HG02840 (cell line): ENCODE results near the gene BCL6B.
"Not testable (repeated sequence)": the region's sequence is repeated elsewhere in the genome, so short reads cannot be mapped to it uniquely, and the experiment has no call there.

Experiments used
- ATAC-seq: cut with Tn5 transposase; IDR thresholded peaks from one replicate; pipeline ENCODE4 v1.9.1; 2021; ENCODE audit warnings: mild to moderate bottlenecking, moderate library complexity, moderate number of reproducible peaks; ENCODE audit not compliant: unreplicated experiment, low FRiP score

Gene BCL6B

GRCh38 chr17:7022781-7023571 lies at the start of gene BCL6B:
Gene BCL6B (plus strand): TSS chr17:7023050. CDS start chr17:7023672, 622 bp downstream.
- ATAC-seq, result no peak

GRCh38 chr17:6979440-6979839 lies 43.4 kb upstream of the BCL6B start:
- ATAC-seq, result not testable (repeated sequence)

GRCh38 chr17:6981426-6981825 lies 41.4 kb upstream of the BCL6B start:
- ATAC-seq, result no peak

DNA sequence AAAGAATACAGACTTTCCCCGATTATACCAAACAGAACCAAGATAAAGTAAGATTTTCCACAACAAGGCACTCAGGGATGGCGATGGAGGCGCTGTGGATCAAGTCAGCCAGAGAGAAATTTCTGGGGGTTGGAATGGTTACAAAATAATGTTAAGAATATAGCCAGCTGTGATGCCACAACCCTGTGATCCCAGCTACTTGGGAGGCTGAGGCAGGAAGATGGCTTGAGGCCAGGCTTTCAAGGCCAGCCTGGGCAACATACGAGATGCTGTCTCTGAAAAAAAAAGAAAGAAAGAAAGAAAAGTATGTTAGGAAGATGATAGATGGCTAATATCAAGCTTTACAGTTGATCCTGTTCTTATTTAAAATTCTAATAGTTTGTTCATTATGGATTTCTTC lies 37.6 kb upstream of the BCL6B start:
- no peak for ATAC-seq

DNA sequence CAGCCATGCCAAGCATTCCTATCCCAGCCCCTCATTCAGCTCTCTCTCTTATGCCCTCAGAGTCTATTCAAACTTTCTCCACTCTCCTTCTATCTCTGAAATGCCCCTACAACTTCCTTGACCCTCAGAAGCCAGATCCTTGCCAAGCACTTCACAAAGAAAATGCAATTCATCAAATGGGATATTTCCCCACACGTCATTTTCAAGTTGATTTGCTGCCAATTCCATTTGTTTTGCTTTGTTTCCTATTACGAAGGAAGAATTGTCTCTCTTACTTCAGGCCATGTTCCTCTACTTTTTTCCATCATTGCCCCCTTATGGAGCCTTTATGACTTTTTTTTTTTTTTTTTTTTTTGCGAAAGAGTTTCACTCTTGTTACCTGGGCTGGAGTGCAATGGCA lies 36.2 kb upstream of the BCL6B start:
- ATAC-seq, result no peak

- ATAC-seq, result no peak
These were observed 33.1 kb upstream of the BCL6B start for GRCh38 chr17:6989779-6990178.

DNA sequence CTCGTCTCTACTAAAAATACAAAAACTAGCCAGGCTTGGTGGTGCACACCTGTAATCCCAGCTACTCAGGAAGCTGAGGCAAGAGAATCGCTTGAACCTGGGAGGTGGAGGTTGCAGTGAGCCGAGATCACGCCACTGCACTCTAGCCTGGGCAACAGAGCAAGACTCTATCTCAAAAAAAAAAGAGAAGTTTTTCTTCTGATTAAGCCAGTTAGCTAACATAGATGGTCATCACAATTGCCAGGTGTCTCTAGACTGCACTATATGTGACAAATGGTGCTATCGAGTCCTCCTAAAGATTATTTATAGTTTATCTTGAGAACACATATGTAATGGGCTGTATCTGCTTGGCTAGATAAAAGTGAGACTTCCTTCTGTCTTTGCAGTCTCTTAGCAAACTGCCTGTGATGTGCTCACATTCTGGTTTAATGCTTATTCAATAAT lies 29.2 kb upstream of the BCL6B start:
- ATAC-seq, result not testable (repeated sequence)

GRCh38 chr17:6994118-6994598 lies 28.7 kb upstream of the BCL6B start:
- ATAC-seq, result no peak

DNA sequence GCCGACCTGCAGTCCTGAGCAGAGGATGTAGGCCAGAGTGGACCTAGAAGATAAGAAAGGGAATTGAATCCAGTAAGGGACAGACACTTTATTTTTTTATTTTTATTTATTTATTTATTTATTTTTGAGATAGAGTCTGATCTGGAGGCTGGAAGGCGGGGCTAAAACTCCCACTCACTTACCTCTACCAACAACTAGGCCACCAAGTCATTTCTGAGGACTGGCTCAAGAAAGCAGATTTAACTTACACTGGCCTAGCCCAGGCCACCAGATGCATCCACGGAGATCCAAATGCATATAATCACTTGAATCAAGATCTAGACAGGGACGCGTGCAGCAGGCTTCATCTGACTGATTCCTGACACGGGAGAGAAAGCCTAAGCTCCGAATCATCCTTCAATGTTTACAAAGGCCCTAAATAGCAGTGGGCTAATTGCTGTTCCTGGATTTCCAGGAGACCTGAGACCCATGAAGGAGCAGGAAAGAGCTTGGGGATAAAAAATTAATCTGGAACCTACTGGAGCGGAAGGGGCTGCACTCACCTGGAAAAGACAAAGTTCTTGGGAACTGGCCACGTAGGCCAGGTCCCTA lies 28.1 kb upstream of the BCL6B start:
- no peak for ATAC-seq

DNA sequence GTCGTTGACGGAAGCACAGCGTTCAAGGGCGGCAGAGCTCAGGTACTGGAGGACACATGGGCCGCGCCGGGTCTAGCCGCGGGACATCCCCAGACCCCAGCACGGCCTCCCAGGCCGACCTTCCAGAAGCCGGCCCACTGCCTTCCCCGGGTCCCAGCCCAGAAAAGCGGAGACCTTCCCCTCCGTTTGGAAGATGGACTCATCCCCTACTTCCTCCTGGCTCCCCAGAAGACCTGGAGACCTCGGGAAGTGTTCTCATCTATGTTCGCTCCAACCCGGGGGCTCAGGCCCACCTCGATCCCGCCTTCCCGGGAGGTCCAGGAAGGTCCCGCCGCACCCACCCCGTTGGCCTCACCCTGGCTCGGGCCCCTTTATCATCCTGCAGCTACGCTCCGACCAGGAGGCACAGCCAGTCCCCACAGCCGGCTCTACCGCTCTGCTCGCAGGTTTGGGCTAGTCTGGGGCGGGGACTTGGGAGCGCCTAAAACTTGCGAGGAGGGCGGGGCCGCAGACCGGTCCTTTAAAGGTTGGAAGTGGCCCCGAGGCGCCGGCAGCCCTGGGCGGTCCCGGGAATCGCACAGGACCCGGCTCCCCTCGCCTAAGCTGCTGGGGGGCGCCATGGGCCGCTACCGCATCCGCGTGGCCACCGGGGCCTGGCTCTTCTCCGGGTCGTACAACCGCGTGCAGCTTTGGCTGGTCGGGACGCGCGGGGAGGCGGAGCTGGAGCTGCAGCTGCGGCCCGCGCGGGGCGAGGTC lies 27.2 kb upstream of the BCL6B start, which contains the start of gene ALOX12:
TSS of gene ALOX12 (plus strand) at position 550 of the 756 bp plus-strand sequence. CDS start at position 619, 69 bp downstream.
- no peak for ATAC-seq

DNA sequence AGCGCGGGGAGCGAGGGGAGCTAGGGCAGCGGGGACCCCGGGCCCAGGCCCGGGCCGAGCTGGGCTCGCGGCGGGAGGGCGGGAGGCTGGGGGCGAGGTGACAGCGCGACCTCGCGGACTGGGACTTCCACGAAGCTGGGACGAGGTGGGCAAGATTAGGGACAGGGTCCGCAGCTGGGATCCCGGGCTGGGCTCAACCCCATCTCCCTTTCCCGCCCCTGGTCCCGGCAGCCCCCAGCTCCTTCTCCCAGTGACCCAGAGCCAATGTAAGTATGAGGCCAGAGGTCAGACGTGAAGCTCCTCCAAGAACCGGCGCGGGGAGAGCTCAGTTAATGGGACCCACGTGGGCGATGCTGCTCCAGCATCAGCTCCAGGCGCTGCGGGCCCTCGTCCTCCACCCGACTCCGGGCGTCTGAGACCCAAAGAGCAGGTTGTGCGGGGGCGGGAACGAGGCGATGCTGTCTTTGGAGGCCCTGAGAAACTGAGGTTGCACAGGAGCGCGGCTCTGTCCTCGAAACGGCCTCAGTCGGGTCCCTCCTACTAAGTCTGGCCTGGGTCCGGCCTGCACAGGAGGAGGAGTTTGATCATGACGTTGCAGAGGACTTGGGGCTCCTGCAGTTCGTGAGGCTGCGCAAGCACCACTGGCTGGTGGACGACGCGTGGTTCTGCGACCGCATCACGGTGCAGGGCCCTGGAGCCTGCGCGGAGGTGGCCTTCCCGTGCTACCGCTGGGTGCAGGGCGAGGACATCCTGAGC lies 26.4 kb upstream of the BCL6B start:
- ATAC-seq, result no peak

GRCh38 chr17:6997171-6997570 lies 25.7 kb upstream of the BCL6B start:
- ATAC-seq, result no peak

- ATAC-seq, result no peak
These were observed 23.9 kb upstream of the BCL6B start for GRCh38 chr17:6998855-6999508.

- ATAC-seq, result no peak
These were observed 21.4 kb upstream of the BCL6B start for GRCh38 chr17:7001318-7001961.

DNA sequence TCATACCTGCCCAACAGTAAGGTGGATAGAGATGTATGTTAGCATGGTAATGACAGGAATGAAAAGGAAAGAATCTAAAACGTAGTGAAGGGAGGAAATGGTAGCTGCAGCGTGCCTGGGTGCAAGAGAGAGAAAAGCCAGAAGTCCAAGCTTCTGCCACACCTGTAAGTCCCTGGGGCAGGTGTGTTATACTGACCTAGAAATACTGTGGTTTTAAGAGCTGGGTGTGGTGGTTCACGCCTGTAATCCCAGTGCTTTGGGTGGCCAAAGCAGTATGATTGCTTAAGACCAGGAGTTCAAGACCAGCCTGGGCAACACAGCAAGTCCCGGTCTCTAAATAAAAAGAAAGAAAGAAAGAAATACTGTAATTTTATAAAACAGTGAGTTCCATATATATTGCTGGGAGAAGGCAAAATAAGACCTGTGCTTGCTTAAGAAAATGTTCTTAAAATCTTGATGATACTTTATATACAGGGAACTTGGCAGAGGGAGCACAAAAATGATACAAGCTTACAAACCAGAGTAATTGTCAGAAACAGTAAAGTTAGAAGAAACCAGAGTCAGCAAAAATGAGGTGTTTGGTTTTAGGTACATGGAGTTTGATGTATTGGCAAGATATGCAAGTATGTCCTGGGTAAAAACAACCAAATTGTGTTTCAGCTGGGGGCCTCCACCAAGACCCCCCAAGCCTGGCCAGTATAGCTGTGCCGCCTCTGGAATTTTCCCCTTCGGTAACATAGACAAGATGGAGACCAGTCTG lies 20.4 kb upstream of the BCL6B start:
- ATAC-seq, result no peak

- no peak for ATAC-seq
These were observed 19.1 kb upstream of the BCL6B start for GRCh38 chr17:7003745-7004144.

GRCh38 chr17:7004398-7005253 lies 18.2 kb upstream of the BCL6B start:
- no peak for ATAC-seq

DNA sequence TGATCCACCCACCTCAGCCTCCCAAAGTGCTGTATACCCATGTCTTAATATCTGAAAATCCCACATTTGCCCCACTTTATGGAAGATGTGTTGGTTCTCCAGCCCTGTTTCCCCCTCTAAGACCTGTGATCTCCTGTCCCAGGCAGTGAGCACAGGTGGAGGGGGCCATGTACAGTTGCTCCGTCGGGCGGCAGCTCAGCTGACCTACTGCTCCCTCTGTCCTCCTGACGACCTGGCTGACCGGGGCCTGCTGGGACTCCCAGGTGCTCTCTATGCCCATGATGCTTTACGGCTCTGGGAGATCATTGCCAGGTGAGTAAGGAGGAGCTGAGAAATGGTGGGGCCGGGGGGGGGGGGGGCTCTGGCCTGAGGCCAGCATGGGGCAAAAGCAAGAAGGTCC lies 17.1 kb upstream of the BCL6B start:
- ATAC-seq, result no peak
